WTC11 (cell line): ENCODE results near the gene DSG2.

Experiments used
- HMGA2 ChIP-seq: fragments of 250-450 bp; sonication (Bioruptor Pico); IDR thresholded peaks from 2 replicates; pipeline ENCODE4 v1.4.0; 2021; ENCODE audit warnings: mild to moderate bottlenecking, moderate library complexity
- TF ChIP-seq, protein P1 (sequence below): fragments of 200-600 bp; IDR thresholded peaks from 2 replicates; pipeline ENCODE4 v1.8.0; 2022; ENCODE audit warnings: antibody characterized with exemption

DNA sequence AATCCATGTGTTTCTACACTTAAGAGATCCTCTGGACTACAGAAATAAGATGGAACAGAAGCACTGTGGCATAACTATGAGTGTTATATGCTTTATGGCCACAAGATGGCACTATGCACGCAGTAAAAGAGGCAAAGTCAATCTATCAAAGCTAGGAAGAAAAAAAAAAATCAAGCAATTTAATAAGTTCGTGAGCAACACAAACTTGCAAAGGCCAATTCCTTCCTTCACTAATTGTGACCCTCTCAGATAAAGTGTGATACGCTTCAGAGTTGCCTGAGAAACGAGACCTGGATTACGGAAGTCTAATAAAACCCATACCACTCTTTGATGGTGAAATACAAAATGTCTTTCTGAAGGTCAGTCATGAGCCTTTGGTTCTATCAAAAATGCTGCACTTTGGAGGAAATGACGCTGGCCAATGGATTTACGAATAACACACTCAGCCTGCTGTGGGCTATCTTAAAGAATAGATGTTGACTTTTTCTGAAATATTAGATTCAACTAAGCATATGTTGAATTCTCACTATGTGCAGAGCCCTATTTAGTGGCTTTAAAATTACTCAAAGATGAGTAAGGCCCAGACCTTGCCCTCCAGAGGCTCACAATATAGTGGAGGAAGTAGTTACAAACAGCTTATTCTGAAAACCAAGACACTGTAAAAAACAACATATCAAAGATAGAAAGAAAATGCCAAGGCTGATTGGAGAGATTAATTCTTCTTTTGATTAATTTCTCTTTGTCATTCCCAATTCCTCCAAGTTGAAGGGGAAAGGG lies 58.2 kb downstream of the DSG2 start:
- TF ChIP-seq, protein P1, sequence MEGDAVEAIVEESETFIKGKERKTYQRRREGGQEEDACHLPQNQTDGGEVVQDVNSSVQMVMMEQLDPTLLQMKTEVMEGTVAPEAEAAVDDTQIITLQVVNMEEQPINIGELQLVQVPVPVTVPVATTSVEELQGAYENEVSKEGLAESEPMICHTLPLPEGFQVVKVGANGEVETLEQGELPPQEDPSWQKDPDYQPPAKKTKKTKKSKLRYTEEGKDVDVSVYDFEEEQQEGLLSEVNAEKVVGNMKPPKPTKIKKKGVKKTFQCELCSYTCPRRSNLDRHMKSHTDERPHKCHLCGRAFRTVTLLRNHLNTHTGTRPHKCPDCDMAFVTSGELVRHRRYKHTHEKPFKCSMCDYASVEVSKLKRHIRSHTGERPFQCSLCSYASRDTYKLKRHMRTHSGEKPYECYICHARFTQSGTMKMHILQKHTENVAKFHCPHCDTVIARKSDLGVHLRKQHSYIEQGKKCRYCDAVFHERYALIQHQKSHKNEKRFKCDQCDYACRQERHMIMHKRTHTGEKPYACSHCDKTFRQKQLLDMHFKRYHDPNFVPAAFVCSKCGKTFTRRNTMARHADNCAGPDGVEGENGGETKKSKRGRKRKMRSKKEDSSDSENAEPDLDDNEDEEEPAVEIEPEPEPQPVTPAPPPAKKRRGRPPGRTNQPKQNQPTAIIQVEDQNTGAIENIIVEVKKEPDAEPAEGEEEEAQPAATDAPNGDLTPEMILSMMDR, result peak; percentile 69
- TF ChIP-seq HMGA2 (CRISPR knock-in tag), result no peak
